ENCODE results near the gene RBP7. TPM values are rescaled to one million over a fixed set of nuclear protein-coding genes. Genes with fewer than 3 reads are reported as not detected.

The RBP7 gene
- total RNA-seq (2012; rRNA removed): not detected in 2 replicates
- 0.17 and 0.29 TPM in 2 replicates for polyA plus RNA-seq (2012; rRNA removed)
- polyA plus RNA-seq (2012; cell fraction: cytosol; rRNA removed): 0.09 and 0.21 TPM in 2 replicates
- not detected in 2 replicates for polyA plus RNA-seq (2012; cell fraction: nucleus; rRNA removed; ENCODE audit: low replicate concordance)
- Bru-seq, nascent RNA: percentile 5 among the genes with signal in this experiment
- percentile 21 among the genes with signal in this experiment for BruChase-seq, experiment 1, labeled RNA remaining after a 6-hour chase
- BruChase-seq, experiment 2, labeled RNA remaining after a 2-hour chase: percentile 13 among the genes with signal in this experiment
- long read RNA-seq: 0 reads

GRCh38 chr1:9996624-9997582 lies at the start of gene RBP7:
Gene RBP7, plus strand, starts transcription at chr1:9997228. Its CDS starts 31 bp downstream, at chr1:9997259.
- H2BK15ac ChIP-seq (ENCODE audit: low read depth, low read length): no peak within 1 kb of the TSS
- H3K4me1 ChIP-seq (ENCODE audit: control insufficient read depth, insufficient read depth, low read length): no peaks in the 10 kb centered on the region
- H3K27ac ChIP-seq (ENCODE audit: insufficient read depth, low read length): no peak within 1 kb of the TSS
- peak within 1 kb of the TSS; percentile 24; the same call in 1 of the 2 replicates for H3K23ac ChIP-seq (ENCODE audit: low read depth, low read length)
- H4K8ac ChIP-seq (ENCODE audit: low read depth in 2 of 2, low read length in 2 of 2): no peak within 1 kb of the TSS
- H3K56ac ChIP-seq (ENCODE audit: extremely low read depth, insufficient read depth, low read length): no peak within 1 kb of the TSS
- H3K9me1 ChIP-seq (ENCODE audit: insufficient read depth, low read length): no peaks in the 10 kb centered on the region
- H3K14ac ChIP-seq (replicated peaks; ENCODE audit: low read depth, low read length): no peak within 1 kb of the TSS
- H3K4me3 ChIP-seq (ENCODE audit: insufficient read depth, low read depth, low read length): peak within 1 kb of the TSS; percentile 40; the same call in 1 of the 2 replicates
- H2BK5ac ChIP-seq (ENCODE audit: low read depth, low read length, poor library complexity, severe bottlenecking): no peak within 1 kb of the TSS
- no peak within 1 kb of the TSS for H2AK9ac ChIP-seq (replicated peaks; ENCODE audit: low read depth, low read length, poor library complexity)
- H2BK120ac ChIP-seq (ENCODE audit: low read depth, low read length): no peak within 1 kb of the TSS
- no peaks in the 10 kb centered on the region for H3K36me3 ChIP-seq (ENCODE audit: control insufficient read depth, insufficient read depth, low read length)
- H3K79me1 ChIP-seq (ENCODE audit: low read depth in 1 of 2, low read length in 2 of 2): no peaks in the 10 kb centered on the region
- H3K27me3 ChIP-seq (ENCODE audit: control insufficient read depth, insufficient read depth, low read length): peaks cover 26% of the 10 kb centered on the region
- intact Hi-C loops (cut with micrococcal nuclease) (no loop called here), dilution Hi-C loops (cut with HindIII; ENCODE audit: low sequenced_read_pairs, unreplicated experiment) (no loop called here), in situ Hi-C loops (cut with MboI; ENCODE audit: low sequenced_read_pairs) (no loop called here)
- no peak within 1 kb of the TSS for H3K4ac ChIP-seq (ENCODE audit: low read depth, low read length)
- H2AFZ ChIP-seq (replicated peaks; ENCODE audit: low read length, poor library complexity): peak within 1 kb of the TSS; percentile 86
- H2BK20ac ChIP-seq (ENCODE audit: low read depth, low read length): no peak within 1 kb of the TSS
- DNase-seq: no peak
- H2AK5ac ChIP-seq (ENCODE audit: low read depth, low read length): no peak within 1 kb of the TSS
- no peak within 1 kb of the TSS for H4K91ac ChIP-seq (ENCODE audit: insufficient read depth, low read depth, low read length)
- no TSS peak for BruUV-seq (replicated peaks)
- no peak within 1 kb of the TSS for H4K5ac ChIP-seq (ENCODE audit: low read depth, low read length)
- no peaks in the 10 kb centered on the region for H4K20me1 ChIP-seq (ENCODE audit: insufficient read depth, low read length)
- ATAC-seq (ENCODE audit: low read depth): peak; percentile 46
- WGBS, 2 experiments (ENCODE audit: extremely low coverage in 2 of 2, insufficient read length in 1 of 2): 6% methylated on average over 44 of the region's 71 CpGs; no CpG with 5 or more reads in 1 of the 2 experiments
- H3K18ac ChIP-seq (ENCODE audit: low read depth, low read length): no peak within 1 kb of the TSS
- POLR2A ChIA-PET (ENCODE audit: unreplicated experiment): no interaction called here
- peak within 1 kb of the TSS; percentile 65 for H3K4me2 ChIP-seq (ENCODE audit: low read depth, low read length)
- no peak within 1 kb of the TSS for H3K9ac ChIP-seq (ENCODE audit: low read depth, low read length)
- CTCF ChIA-PET: no interaction called here
- peaks cover 3% of the 10 kb centered on the region for H3K9me3 ChIP-seq (ENCODE audit: control insufficient read depth, insufficient read depth, low read length)
- TF ChIP-seq NFE2L2 (IDR thresholded peaks at IDR 0.05; ENCODE audit: low read depth, low read length) (no peak), MAZ (IDR thresholded peaks at IDR 0.05; ENCODE audit: borderline replicate concordance, low read depth, low read length) (no peak), RFX5 (IDR thresholded peaks at IDR 0.05; ENCODE audit: low read depth, low read length) (no peak), POLR2A (IDR thresholded peaks at IDR 0.05; ENCODE audit: low read depth, low read length) (no peak), BHLHE40 (IDR thresholded peaks at IDR 0.05; ENCODE audit: low read depth, low read length) (no peak), SMC3 (IDR thresholded peaks at IDR 0.05; ENCODE audit: low read depth, low read length) (no peak), MAFK (IDR thresholded peaks at IDR 0.05; ENCODE audit: low read depth, low read length) (no peak), CEBPB (IDR thresholded peaks at IDR 0.05; ENCODE audit: low read depth, low read length) (no peak), RCOR1 (IDR thresholded peaks at IDR 0.05; ENCODE audit: insufficient replicate concordance, low read length) (no peak), FOS (IDR thresholded peaks at IDR 0.05; ENCODE audit: low read depth, low read length) (no peak), RAD21 (IDR thresholded peaks at IDR 0.05; ENCODE audit: low read length) (no peak), CHD1 (IDR thresholded peaks at IDR 0.05; ENCODE audit: low read depth, low read length) (no peak)
- TF ChIP-seq, protein P1, sequence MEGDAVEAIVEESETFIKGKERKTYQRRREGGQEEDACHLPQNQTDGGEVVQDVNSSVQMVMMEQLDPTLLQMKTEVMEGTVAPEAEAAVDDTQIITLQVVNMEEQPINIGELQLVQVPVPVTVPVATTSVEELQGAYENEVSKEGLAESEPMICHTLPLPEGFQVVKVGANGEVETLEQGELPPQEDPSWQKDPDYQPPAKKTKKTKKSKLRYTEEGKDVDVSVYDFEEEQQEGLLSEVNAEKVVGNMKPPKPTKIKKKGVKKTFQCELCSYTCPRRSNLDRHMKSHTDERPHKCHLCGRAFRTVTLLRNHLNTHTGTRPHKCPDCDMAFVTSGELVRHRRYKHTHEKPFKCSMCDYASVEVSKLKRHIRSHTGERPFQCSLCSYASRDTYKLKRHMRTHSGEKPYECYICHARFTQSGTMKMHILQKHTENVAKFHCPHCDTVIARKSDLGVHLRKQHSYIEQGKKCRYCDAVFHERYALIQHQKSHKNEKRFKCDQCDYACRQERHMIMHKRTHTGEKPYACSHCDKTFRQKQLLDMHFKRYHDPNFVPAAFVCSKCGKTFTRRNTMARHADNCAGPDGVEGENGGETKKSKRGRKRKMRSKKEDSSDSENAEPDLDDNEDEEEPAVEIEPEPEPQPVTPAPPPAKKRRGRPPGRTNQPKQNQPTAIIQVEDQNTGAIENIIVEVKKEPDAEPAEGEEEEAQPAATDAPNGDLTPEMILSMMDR (conservative IDR thresholded peaks at IDR 0.05; ENCODE audit: low read depth, low read length): no peak
- TF ChIP-seq, protein P2, sequence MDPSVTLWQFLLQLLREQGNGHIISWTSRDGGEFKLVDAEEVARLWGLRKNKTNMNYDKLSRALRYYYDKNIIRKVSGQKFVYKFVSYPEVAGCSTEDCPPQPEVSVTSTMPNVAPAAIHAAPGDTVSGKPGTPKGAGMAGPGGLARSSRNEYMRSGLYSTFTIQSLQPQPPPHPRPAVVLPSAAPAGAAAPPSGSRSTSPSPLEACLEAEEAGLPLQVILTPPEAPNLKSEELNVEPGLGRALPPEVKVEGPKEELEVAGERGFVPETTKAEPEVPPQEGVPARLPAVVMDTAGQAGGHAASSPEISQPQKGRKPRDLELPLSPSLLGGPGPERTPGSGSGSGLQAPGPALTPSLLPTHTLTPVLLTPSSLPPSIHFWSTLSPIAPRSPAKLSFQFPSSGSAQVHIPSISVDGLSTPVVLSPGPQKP (IDR thresholded peaks at IDR 0.05; ENCODE audit: borderline replicate concordance, low read depth, low read length): no peak
